ENCODE results near the gene MED9. TPM values are rescaled to one million over a fixed set of nuclear protein-coding genes. Genes with fewer than 3 reads are reported as not detected.

MED9 gene
- total RNA-seq, 2 experiments from 2014 or later = 21.8 to 27.5 TPM

DNA sequence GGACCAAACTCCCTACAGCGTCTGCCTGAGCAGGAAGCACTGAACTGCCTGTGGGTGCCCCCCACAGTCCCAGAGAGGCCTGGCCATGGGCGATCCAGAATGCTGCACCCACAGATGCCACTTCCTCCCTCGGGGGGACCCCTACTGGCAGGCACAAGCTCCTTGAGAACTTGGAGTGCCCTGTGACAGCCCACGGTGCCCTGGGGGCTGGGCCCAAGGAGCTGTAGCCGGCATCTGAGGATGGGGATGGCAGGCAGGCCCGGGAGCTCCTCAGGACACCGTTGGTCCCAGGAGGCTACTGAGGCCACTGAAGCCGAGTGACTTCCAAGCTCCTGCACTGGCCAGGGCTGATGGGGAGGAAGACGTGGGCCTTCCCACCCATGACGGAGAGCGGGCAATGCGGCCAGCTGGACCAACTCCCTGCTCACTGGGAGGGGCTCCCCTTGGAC, 34.5 kb downstream of the MED9 start:
- Histone ChIP-seq H3K4me1 (ENCODE audit: insufficient read depth, low read length, poor library complexity, severe bottlenecking) (no peaks in the 10 kb centered on the region), H3K36me3 (ENCODE audit: insufficient read depth, low read length) (no peaks in the 10 kb centered on the region), H3K27ac (ENCODE audit: low read depth, low read length, poor library complexity, severe bottlenecking) (no peak overlapping the region), H3K79me2 (ENCODE audit: insufficient read depth, low read depth, low read length) (no peaks in the 10 kb centered on the region), H3K4me2 (ENCODE audit: low read length) (no peak overlapping the region), H4K20me1 (ENCODE audit: insufficient read depth, low read length) (no peaks in the 10 kb centered on the region), H3K9me2 (ENCODE audit: insufficient read depth, low read length) (no peaks in the 10 kb centered on the region), H3K4me3 (ENCODE audit: low read depth, low read length, poor library complexity, severe bottlenecking) (no peak overlapping the region), H2AFZ (ENCODE audit: low read length) (no peak overlapping the region), H3K9me3 (ENCODE audit: low read length) (no peaks in the 10 kb centered on the region)
- ChIA-PET POLR2A (no interaction called here), CTCF (ENCODE audit: unreplicated experiment) (no interaction called here)
- intact Hi-C loops (cut with micrococcal nuclease; ENCODE audit: unreplicated experiment) = no loop called here
- no peak for DNase-seq (ENCODE audit: low spot score)
- no TSS peak for BruUV-seq (replicated peaks)
- TF ChIP-seq, protein P1, sequence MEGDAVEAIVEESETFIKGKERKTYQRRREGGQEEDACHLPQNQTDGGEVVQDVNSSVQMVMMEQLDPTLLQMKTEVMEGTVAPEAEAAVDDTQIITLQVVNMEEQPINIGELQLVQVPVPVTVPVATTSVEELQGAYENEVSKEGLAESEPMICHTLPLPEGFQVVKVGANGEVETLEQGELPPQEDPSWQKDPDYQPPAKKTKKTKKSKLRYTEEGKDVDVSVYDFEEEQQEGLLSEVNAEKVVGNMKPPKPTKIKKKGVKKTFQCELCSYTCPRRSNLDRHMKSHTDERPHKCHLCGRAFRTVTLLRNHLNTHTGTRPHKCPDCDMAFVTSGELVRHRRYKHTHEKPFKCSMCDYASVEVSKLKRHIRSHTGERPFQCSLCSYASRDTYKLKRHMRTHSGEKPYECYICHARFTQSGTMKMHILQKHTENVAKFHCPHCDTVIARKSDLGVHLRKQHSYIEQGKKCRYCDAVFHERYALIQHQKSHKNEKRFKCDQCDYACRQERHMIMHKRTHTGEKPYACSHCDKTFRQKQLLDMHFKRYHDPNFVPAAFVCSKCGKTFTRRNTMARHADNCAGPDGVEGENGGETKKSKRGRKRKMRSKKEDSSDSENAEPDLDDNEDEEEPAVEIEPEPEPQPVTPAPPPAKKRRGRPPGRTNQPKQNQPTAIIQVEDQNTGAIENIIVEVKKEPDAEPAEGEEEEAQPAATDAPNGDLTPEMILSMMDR (conservative IDR thresholded peaks at IDR 0.05; ENCODE audit: low read length) = no peak
- no peak for TF ChIP-seq EZH2phosphoT487 (IDR thresholded peaks at IDR 0.05; ENCODE audit: borderline replicate concordance, low read depth, low read length)

- Histone ChIP-seq H3K4me2 (ENCODE audit: low read length) (no peak overlapping the region), H3K36me3 (ENCODE audit: insufficient read depth, low read length) (no peaks in the 10 kb centered on the region), H3K4me3 (ENCODE audit: low read depth, low read length, poor library complexity, severe bottlenecking) (no peak overlapping the region), H4K20me1 (ENCODE audit: insufficient read depth, low read length) (no peaks in the 10 kb centered on the region), H2AFZ (ENCODE audit: low read length) (no peak overlapping the region), H3K9me3 (ENCODE audit: low read length) (no peaks in the 10 kb centered on the region), H3K27ac (ENCODE audit: low read depth, low read length, poor library complexity, severe bottlenecking) (no peak overlapping the region), H3K79me2 (ENCODE audit: insufficient read depth, low read depth, low read length) (no peaks in the 10 kb centered on the region), H3K4me1 (ENCODE audit: insufficient read depth, low read length, poor library complexity, severe bottlenecking) (no peaks in the 10 kb centered on the region), H3K9me2 (ENCODE audit: insufficient read depth, low read length) (no peaks in the 10 kb centered on the region)
- no peak for DNase-seq (ENCODE audit: low spot score)
- ChIA-PET POLR2A (interaction anchor here (0.5 kb wide), 2 partner anchors 184 to 348 kb away, joined by 3 read pairs; no protein-coding TSS in a partner anchor), CTCF (ENCODE audit: unreplicated experiment) (no interaction called here)
- BruUV-seq (replicated peaks) = no TSS peak
- intact Hi-C loops (cut with micrococcal nuclease; ENCODE audit: unreplicated experiment) = no loop called here
- TF ChIP-seq EZH2phosphoT487 (IDR thresholded peaks at IDR 0.05; ENCODE audit: borderline replicate concordance, low read depth, low read length) = no peak
- TF ChIP-seq, protein P1 (conservative IDR thresholded peaks at IDR 0.05; ENCODE audit: low read length) = no peak
Measured at GRCh38 chr17:17511881-17512858, 35.4 kb downstream of the MED9 start.

GRCh38 chr17:17512866-17513265, 36.1 kb downstream of the MED9 start:
- Histone ChIP-seq H3K4me1 (ENCODE audit: insufficient read depth, low read length, poor library complexity, severe bottlenecking) (no peaks in the 10 kb centered on the region), H3K36me3 (ENCODE audit: insufficient read depth, low read length) (no peaks in the 10 kb centered on the region), H4K20me1 (ENCODE audit: insufficient read depth, low read length) (no peaks in the 10 kb centered on the region), H2AFZ (ENCODE audit: low read length) (no peak overlapping the region), H3K79me2 (ENCODE audit: insufficient read depth, low read depth, low read length) (no peaks in the 10 kb centered on the region), H3K9me2 (ENCODE audit: insufficient read depth, low read length) (no peaks in the 10 kb centered on the region), H3K4me3 (ENCODE audit: low read depth, low read length, poor library complexity, severe bottlenecking) (no peak overlapping the region), H3K4me2 (ENCODE audit: low read length) (no peak overlapping the region), H3K9me3 (ENCODE audit: low read length) (no peaks in the 10 kb centered on the region), H3K27ac (ENCODE audit: low read depth, low read length, poor library complexity, severe bottlenecking) (no peak overlapping the region)
- ChIA-PET CTCF (ENCODE audit: unreplicated experiment) (no interaction called here), POLR2A (interaction anchor here (0.5 kb wide), 1 partner anchor 185 kb away, joined by 3 read pairs; no protein-coding TSS in a partner anchor)
- no peak for DNase-seq (ENCODE audit: low spot score)
- no TSS peak for BruUV-seq (replicated peaks)
- intact Hi-C loops (cut with micrococcal nuclease; ENCODE audit: unreplicated experiment) = no loop called here
- TF ChIP-seq EZH2phosphoT487 (IDR thresholded peaks at IDR 0.05; ENCODE audit: borderline replicate concordance, low read depth, low read length) = no peak
- TF ChIP-seq, protein P1 (conservative IDR thresholded peaks at IDR 0.05; ENCODE audit: low read length) = no peak

All from OCI-LY7 (cell line).